MCF 10A (cell line): Measurements from ENCODE around the gene WWOX. TPM values are rescaled to one million over a fixed set of nuclear protein-coding genes. Genes with fewer than 3 reads are reported as not detected.

Experiments
- BruUV-seq: library from RNA; stranded (reverse); fragments of 400-500 nt; replicated peaks from 2 replicates; lab custom pipeline; 2021; lab: Mats Ljungman, UMichigan
- CTCF ChIA-PET: fragments of 300-600 bp; sonication (Branson Sonifier 250); formaldehyde crosslinking; extraction: SDS; loops from one replicate; lab custom pipeline; 2021; ENCODE audit warnings: antibody characterized with exemption, inconsistent platforms; lab: Yijun Ruan, JAX
- POLR2A ChIA-PET: fragments of 300-600, 350-650 bp; sonication (Branson Sonifier 250); formaldehyde crosslinking; extraction: SDS; loops from one replicate; lab custom pipeline; 2020; ENCODE audit warnings: antibody characterized with exemption, inconsistent platforms; lab: Yijun Ruan, JAX
- DNase-seq: peaks from one replicate; pipeline ENCODE4 v3.0.0-alpha.2; 2018; ENCODE audit not compliant: unreplicated experiment
- H3K27ac Mint-ChIP-seq: one replicate; pipeline ENCODE4 v1.8.0; 2022; ENCODE audit warnings: mild to moderate bottlenecking, low read depth, mixed read lengths; ENCODE audit not compliant: unreplicated experiment
- H3K27me3 Mint-ChIP-seq: one replicate; pipeline ENCODE4 v1.8.0; 2022; ENCODE audit warnings: mixed read lengths; ENCODE audit not compliant: insufficient read depth, unreplicated experiment
- H3K36me3 Mint-ChIP-seq: one replicate; pipeline ENCODE4 v1.8.0; 2022; ENCODE audit warnings: mild to moderate bottlenecking, moderate library complexity, mixed read lengths; ENCODE audit not compliant: insufficient read depth, unreplicated experiment
- H3K4me1 Mint-ChIP-seq: one replicate; pipeline ENCODE4 v1.8.0; 2022; ENCODE audit warnings: mixed read lengths; ENCODE audit not compliant: insufficient read depth, unreplicated experiment
- H3K4me3 Mint-ChIP-seq: one replicate; pipeline ENCODE4 v1.8.0; 2022; ENCODE audit warnings: mild to moderate bottlenecking, moderate library complexity, mixed read lengths; ENCODE audit not compliant: unreplicated experiment
- H3K9me3 Mint-ChIP-seq: one replicate; pipeline ENCODE4 v1.8.0; 2022; ENCODE audit warnings: mixed read lengths; ENCODE audit not compliant: unreplicated experiment
- CTCF ChIP-seq: fragments of 200-600 bp; IDR thresholded peaks from one replicate; pipeline ENCODE4 v1.8.0; 2022; ENCODE audit warnings: antibody characterized with exemption, mild to moderate bottlenecking; ENCODE audit not compliant: unreplicated experiment
- intact Hi-C: fragments of 100-400 bp; cut with micrococcal nuclease; formaldehyde crosslinking; loops from 2 replicates; pipeline ENCODE4 v1.14.1; 2022
- total RNA-seq: library from RNA; stranded (reverse); gene quantifications from 2 replicates; pipeline ENCODE4 v1.2.3, GENCODE V29; 2022

The WWOX gene
- total RNA-seq, 1 experiment from 2014 or later = 18.1 TPM

GRCh38 chr16:78697426-78697825, 598.0 kb downstream of the WWOX start:
- intact Hi-C loops = no loop called here
- DNase-seq = no peak
- CTCF ChIA-PET = no interaction called here
- no peaks in the 10 kb centered on the region for H3K36me3 Mint-ChIP-seq
- no peaks in the 10 kb centered on the region for H3K27me3 Mint-ChIP-seq
- TF ChIP-seq CTCF = no peak
- POLR2A ChIA-PET = no interaction called here
- H3K27ac Mint-ChIP-seq = no peak overlapping the region
- H3K9me3 Mint-ChIP-seq = no peaks in the 10 kb centered on the region
- H3K4me1 Mint-ChIP-seq = no peaks in the 10 kb centered on the region
- BruUV-seq = no TSS peak
- no peak overlapping the region for H3K4me3 Mint-ChIP-seq

GRCh38 chr16:78703936-78704335, 604.5 kb downstream of the WWOX start:
- Mint-ChIP-seq H3K27me3 (no peaks in the 10 kb centered on the region), H3K4me1 (peaks cover 6% of the 10 kb centered on the region), H3K27ac (no peak overlapping the region), H3K4me3 (no peak overlapping the region), H3K9me3 (peaks cover 12% of the 10 kb centered on the region), H3K36me3 (no peaks in the 10 kb centered on the region)
- no TSS peak for BruUV-seq
- no peak for TF ChIP-seq CTCF
- POLR2A ChIA-PET = no interaction called here
- intact Hi-C loops = no loop called here
- DNase-seq = no peak
- CTCF ChIA-PET = interaction anchor here (1.0 kb wide), 1 partner anchor 898 kb away, joined by 4 read pairs; no protein-coding TSS in a partner anchor

- Mint-ChIP-seq H3K4me1 (peaks cover 6% of the 10 kb centered on the region), H3K4me3 (no peak overlapping the region), H3K27ac (no peak overlapping the region), H3K36me3 (no peaks in the 10 kb centered on the region), H3K27me3 (no peaks in the 10 kb centered on the region), H3K9me3 (peaks cover 12% of the 10 kb centered on the region)
- BruUV-seq = no TSS peak
- no peak for TF ChIP-seq CTCF
- ChIA-PET POLR2A (no interaction called here), CTCF (interaction anchor here (0.9 to 1.0 kb wide), 2 partner anchors 669 to 898 kb away, joined by 4 read pairs; no protein-coding TSS in a partner anchor)
- intact Hi-C loops = no loop called here
- no peak for DNase-seq
Observed at GRCh38 chr16:78704416-78704815, 605.0 kb downstream of the WWOX start.

- ChIA-PET CTCF (interaction anchor here (0.6 to 1.4 kb wide), 15 partner anchors 10 to 1821 kb away, joined by 3 to 4 read pairs (median 3); no protein-coding TSS in a partner anchor), POLR2A (interaction anchor here (0.6 to 1.7 kb wide), 3 partner anchors 21 to 897 kb away, joined by 3 to 4 read pairs (median 3); no protein-coding TSS in a partner anchor)
- peak; percentile 55 for DNase-seq
- H3K4me1 Mint-ChIP-seq = peaks cover 6% of the 10 kb centered on the region
- no peak overlapping the region for H3K27ac Mint-ChIP-seq
- intact Hi-C loops = loop anchor here (5.0 kb wide), 1 partner anchor 897 kb away; the partner anchor contains the start of gene MAF
- TF ChIP-seq CTCF = peak; percentile 61
- H3K4me3 Mint-ChIP-seq = no peak overlapping the region
- BruUV-seq = no TSS peak
- H3K9me3 Mint-ChIP-seq = peaks cover 12% of the 10 kb centered on the region
- H3K36me3 Mint-ChIP-seq = no peaks in the 10 kb centered on the region
- no peaks in the 10 kb centered on the region for H3K27me3 Mint-ChIP-seq
Observed at GRCh38 chr16:78705694-78706093, 606.2 kb downstream of the WWOX start.
